Kidney (tissue), 14 donors: ENCODE measurements around the gene SDK1. TPM values are rescaled to one million over a fixed set of nuclear protein-coding genes. Genes with fewer than 3 reads are reported as not detected.

Experiments used
- DNase-seq, 5 donors: peaks; one replicate each; pipeline ENCODE4 v3.0.0-alpha.2; 2013 to 2020
- FAIRE-seq: peaks from 2 replicates; lab custom pipeline; 2012; peaks lifted over from hg19 to GRCh38; lab: Jason Lieb, UNC
- H3K27ac ChIP-seq, 2 donors: one replicate each; pipeline ENCODE4 v1.7.0; 2013; ENCODE audit warnings: low read depth in 2 of 2, low read length in 2 of 2, inconsistent platforms in 1 of 2
- H3K27me3 ChIP-seq: one replicate; pipeline ENCODE4 v1.7.1; 2013; ENCODE audit warnings: low read length, inconsistent platforms; ENCODE audit not compliant: control insufficient read depth, insufficient read depth
- H3K36me3 ChIP-seq, 3 donors: one replicate each; pipeline versions ENCODE4 v1.7.0 to v1.7.1; 2013; ENCODE audit warnings: low read length in 3 of 3, control low read depth in 1 of 3, inconsistent platforms in 1 of 3; ENCODE audit not compliant: insufficient read depth in 3 of 3, control insufficient read depth in 2 of 3
- H3K4me1 ChIP-seq, 3 donors: one replicate each; pipeline versions ENCODE4 v1.7.0 to v1.7.1; 2013; ENCODE audit warnings: low read length in 3 of 3, inconsistent platforms in 1 of 3, low read depth in 1 of 3; ENCODE audit not compliant: control insufficient read depth in 2 of 3, insufficient read depth in 2 of 3
- H3K4me3 ChIP-seq, 3 donors: one replicate each; pipeline versions ENCODE4 v1.7.0 to v1.8.1; 2013; ENCODE audit warnings: low read length in 3 of 3, control low read depth in 1 of 3, inconsistent platforms in 1 of 3
- H3K9ac ChIP-seq, 3 donors: one replicate each; pipeline versions ENCODE4 v1.7.0 to v1.7.1; 2013; ENCODE audit warnings: low read length in 3 of 3, control low read depth in 1 of 3, inconsistent platforms in 1 of 3
- H3K9me3 ChIP-seq, 3 donors: one replicate each; pipeline versions ENCODE4 v1.7.0 to v1.7.1; 2013; ENCODE audit warnings: low read length in 3 of 3, control low read depth in 1 of 3, inconsistent platforms in 1 of 3; ENCODE audit not compliant: control insufficient read depth in 2 of 3, insufficient read depth in 1 of 3
- intact Hi-C: fragments of 100-400 bp; cut with DNase I; formaldehyde crosslinking; loops from one replicate; pipeline ENCODE4 v1.11.1; 2022
- polyA plus RNA-seq: library from polyadenylated mRNA; stranded (reverse); fragments of 350-450 nt; fragmentation: Illumina TruSeq; extraction: RNeasy Lipid Tissue Mini Kit (QIAGEN cat#74804); gene quantifications from one replicate; pipeline ENCODE4 v1.2.3, GENCODE V29; 2014; ENCODE audit warnings: low read depth, low replicate concordance; ENCODE audit not compliant: insufficient read depth
- total RNA-seq: library from RNA; stranded (reverse); fragmentation: NEBNext Ultra II Directional; extraction: Animal tissue kit (Norgen Biotek cat#: 25700); gene quantifications from one replicate; pipeline ENCODE4 v1.2.1, GENCODE V29; 2021
- TF ChIP-seq, protein P1 (sequence below): IDR thresholded peaks from 3 replicates; pipeline ENCODE4 v1.5.1; 2012; ENCODE audit warnings: mild to moderate bottlenecking, moderate library complexity, borderline replicate concordance; ENCODE audit not compliant: insufficient read depth; ENCODE audit errors: extremely low read depth
- donor health status: control.
- donor health status: control.
- donor health status: control.
- donor health status: control.
- donor health status: control.
- donor health status: DM: yes; HTN: yes; CAD: no.
- donor health status: Normal renal cell carcinoma (clear cell type).

SDK1 gene
- total and polyA plus RNA-seq, 2 donors from 2014 or later, result 2.0 to 38.3 TPM

DNA sequence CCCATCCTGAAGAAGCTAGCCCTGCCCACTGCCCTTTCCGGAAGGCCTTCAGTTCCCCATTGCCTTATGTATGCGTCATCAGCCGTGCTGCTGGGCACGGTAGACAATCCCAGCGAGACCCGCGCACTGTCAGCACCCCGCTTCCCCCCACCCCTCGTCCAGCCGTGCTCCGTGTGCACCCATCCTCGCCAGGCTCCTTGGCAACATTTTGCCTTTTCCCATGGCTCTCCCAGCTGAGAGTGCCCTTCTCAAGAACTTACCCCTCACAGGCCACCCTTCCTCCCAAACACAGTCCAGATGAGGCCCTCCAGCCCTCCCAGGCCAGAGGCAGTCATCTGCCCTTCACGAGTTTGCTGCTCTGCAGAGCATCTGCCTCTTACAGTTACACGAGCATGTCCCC lies 747.3 kb downstream of the SDK1 start:
- Histone ChIP-seq H3K27me3 (no peaks in the 10 kb centered on the region), H3K9ac (no peak overlapping the region), H3K4me3 (no peak overlapping the region), H3K9me3 (no peaks in the 10 kb centered on the region), H3K4me1 (no peaks in the 10 kb centered on the region), H3K27ac (no peak overlapping the region), H3K36me3 (no peaks in the 10 kb centered on the region)
- DNase-seq, result peak in 1 of 5 donors; percentile 51
- no peak for FAIRE-seq
- intact Hi-C loops, result no loop called here
- TF ChIP-seq, protein P1, sequence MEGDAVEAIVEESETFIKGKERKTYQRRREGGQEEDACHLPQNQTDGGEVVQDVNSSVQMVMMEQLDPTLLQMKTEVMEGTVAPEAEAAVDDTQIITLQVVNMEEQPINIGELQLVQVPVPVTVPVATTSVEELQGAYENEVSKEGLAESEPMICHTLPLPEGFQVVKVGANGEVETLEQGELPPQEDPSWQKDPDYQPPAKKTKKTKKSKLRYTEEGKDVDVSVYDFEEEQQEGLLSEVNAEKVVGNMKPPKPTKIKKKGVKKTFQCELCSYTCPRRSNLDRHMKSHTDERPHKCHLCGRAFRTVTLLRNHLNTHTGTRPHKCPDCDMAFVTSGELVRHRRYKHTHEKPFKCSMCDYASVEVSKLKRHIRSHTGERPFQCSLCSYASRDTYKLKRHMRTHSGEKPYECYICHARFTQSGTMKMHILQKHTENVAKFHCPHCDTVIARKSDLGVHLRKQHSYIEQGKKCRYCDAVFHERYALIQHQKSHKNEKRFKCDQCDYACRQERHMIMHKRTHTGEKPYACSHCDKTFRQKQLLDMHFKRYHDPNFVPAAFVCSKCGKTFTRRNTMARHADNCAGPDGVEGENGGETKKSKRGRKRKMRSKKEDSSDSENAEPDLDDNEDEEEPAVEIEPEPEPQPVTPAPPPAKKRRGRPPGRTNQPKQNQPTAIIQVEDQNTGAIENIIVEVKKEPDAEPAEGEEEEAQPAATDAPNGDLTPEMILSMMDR, result no peak

DNA sequence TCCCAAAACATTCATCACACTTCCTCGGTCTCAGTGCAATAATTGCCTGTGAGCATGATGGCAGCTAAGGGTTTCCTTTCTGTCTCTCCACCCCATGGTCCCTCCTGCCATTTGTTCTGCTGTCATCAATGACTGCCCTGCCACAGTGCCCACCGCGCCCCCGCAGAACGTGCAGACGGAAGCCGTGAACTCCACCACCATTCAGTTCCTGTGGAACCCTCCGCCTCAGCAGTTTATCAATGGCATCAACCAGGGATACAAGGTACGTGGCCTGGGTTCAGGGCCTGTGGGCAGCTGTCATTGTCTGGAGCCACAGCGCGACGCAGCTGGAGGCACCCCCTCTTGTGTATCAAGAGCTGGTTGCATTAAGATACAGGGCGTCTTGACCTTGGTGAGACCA lies 748.1 kb downstream of the SDK1 start:
- intact Hi-C loops, result no loop called here

DNA sequence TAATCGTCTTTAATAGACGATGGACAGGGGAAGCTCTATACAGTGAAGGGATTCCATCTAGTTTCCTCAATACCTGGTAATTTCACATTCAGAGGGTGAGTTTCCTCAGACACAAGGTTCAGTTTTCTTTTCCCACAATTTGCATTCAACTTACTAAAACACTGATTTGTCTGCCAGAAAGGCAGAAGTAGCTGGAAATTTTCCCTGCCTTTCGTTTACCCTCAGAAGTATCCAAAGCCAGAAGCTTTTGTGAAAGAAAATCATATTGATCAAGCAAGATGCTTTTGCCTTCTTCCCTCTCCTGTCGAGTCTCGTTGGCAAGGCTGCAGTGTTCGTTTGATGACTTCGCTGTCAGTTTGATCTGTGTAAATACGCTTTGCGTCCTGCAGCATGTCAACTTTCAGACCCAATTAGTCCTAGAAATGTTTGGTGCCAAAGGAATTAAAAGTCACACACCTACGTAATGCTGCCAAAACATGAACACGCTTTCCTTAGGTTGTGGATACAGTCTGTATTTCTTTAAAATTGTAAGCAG lies 749.1 kb downstream of the SDK1 start:
- no peak overlapping the region for H3K4me3 ChIP-seq
- TF ChIP-seq, protein P1, result no peak
- H3K9ac ChIP-seq, result no peak overlapping the region
- H3K9me3 ChIP-seq, result no peaks in the 10 kb centered on the region
- DNase-seq, result no peak
- H3K36me3 ChIP-seq, result no peaks in the 10 kb centered on the region
- no peaks in the 10 kb centered on the region for H3K4me1 ChIP-seq
- H3K27me3 ChIP-seq, result no peaks in the 10 kb centered on the region
- FAIRE-seq, result no peak
- intact Hi-C loops, result no loop called here
- H3K27ac ChIP-seq, result no peak overlapping the region

More for the DNA sequence above, 748.1 kb downstream of the SDK1 start:
- no peak overlapping the region for H3K4me3 ChIP-seq
- DNase-seq, result no peak
- no peak overlapping the region for H3K9ac ChIP-seq
- no peak overlapping the region for H3K27ac ChIP-seq
- no peaks in the 10 kb centered on the region for H3K4me1 ChIP-seq
- no peaks in the 10 kb centered on the region for H3K36me3 ChIP-seq
- FAIRE-seq, result no peak
- no peaks in the 10 kb centered on the region for H3K9me3 ChIP-seq
- no peaks in the 10 kb centered on the region for H3K27me3 ChIP-seq
- TF ChIP-seq, protein P1, result no peak

DNA sequence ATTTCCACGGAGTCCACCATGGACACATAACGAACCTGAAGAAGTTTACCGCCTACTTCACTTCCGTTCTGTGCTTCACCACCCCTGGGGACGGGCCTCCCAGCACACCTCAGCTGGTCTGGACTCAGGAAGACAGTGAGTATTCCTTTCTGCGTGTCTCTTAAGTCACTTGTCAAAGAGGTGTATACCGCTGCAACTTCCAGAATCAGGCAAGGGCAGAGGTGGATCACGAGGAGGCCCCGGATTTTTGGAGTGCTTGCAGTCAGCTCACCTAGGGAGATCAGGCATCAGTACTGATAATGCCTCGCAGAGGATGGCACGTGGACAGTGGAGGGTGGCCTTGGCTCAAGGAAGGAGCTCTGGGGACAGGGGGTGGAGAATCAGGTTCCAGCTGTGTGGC lies 750.6 kb downstream of the SDK1 start:
- Histone ChIP-seq H3K4me3 (no peak overlapping the region), H3K9me3 (no peaks in the 10 kb centered on the region), H3K27ac (no peak overlapping the region), H3K36me3 (no peaks in the 10 kb centered on the region), H3K4me1 (no peaks in the 10 kb centered on the region), H3K9ac (no peak overlapping the region), H3K27me3 (no peaks in the 10 kb centered on the region)
- DNase-seq (no peak), FAIRE-seq (no peak)
- TF ChIP-seq, protein P1, result no peak
- intact Hi-C loops, result no loop called here
